GM12891 (cell line): ENCODE results near the gene NAV2.

ENCODE experiments used
- POLR2A ChIP-seq: IDR thresholded peaks from 2 replicates; pipeline ENCODE4 v1.6.1; 2011; ENCODE audit warnings: low read depth, low read length, control low read depth
- POLR2AphosphoS5 ChIP-seq: IDR thresholded peaks from 2 replicates; pipeline ENCODE4 v1.6.1; 2011; ENCODE audit warnings: low read depth, low read length, control low read depth
- TAF1 ChIP-seq: IDR thresholded peaks from 2 replicates; pipeline ENCODE4 v1.6.1; 2011; ENCODE audit warnings: low read depth, low read length, control low read depth

- no peak for TF ChIP-seq POLR2A
- no peak for TF ChIP-seq TAF1
- TF ChIP-seq POLR2AphosphoS5, result no peak
Observed at GRCh38 chr11:20008871-20009644, 296.4 kb downstream of the NAV2 start.
